ENCODE data around the gene KRT80. TPM values are rescaled to one million over a fixed set of nuclear protein-coding genes. Genes with fewer than 3 reads are reported as not detected.

KRT80 gene
- total RNA-seq, 1 donor from 2014 or later, result not detected

DNA sequence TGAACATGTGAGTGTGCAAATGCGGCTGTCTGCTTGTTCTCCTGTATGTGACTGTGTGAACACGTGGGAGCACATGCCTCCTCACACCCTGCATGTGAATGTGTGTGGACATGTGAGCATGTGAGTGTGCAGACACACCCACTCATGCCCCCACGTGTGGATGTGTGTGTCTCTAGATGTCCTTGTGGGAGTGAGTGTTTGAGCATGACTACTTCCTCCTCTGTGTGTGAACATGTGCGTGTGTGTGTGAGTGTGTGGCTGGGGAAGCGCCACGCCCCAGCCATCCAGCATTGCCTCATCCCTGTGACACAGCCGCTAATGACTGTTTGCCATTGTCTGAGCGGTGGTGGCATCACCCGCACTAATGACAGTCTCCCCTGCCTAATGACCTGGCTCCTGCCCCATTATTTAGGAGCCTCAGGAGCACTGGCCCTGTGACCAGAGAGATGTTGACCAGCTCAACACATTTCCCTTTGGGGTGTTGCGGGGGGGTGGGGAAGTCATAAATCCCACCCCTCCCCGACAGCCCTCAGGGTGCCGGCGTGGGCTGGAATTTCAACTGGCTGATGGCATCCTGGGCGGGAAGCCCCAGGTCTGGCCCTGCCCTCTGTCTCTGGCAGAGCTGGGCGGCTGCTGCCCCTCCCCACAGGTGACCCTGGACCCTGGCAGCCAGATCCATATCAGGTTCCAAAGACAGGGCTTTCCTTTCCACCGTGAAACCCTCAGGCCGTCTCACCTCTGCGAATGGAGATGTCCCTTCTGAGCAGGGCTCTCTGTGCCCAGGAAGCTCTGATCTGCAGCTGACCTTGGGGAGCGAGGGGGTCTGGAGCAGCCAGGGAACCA, 11.5 kb upstream of the KRT80 start:
- intact Hi-C loops (cut with DNase I), result no loop called here
- DNase-seq (ENCODE audit: missing footprints) (no peak), ATAC-seq (peak; percentile 26)

DNA sequence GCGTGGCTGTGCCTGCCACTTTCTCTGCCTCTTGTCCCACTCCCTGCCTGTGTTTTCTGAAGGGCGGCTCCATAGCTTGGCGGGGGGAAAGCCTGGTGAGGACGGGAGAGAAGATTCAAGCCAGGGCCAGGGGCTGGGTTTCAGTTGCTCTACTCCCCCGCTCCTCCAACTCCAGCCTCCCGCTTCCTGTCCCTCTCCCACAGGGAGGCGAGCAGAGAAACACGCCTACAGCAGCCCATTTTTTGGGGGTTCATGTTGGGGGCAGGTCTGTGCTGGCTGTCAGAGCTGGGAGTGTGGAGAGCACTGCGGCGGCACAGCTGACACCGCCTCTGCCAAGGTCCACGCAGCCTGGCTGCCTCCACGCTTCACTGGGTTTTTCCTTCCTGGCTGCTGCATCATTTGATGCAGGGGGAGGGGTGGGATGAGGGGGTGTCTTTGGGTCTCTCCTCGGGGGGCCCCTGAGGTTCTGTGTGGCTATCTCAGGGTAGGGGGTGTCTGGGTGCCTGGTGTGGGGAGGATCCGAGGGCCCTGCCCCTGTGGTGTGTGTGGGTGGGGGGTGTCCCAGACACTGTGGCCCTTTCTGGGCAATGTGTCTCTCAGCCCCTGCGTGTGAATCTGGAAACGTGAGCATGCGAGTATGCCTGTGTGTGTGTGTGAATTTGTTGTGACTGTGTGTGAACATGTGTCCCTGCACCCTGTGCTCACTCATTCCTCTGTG, 10.7 kb upstream of the KRT80 start:
- DNase-seq (ENCODE audit: missing footprints) (no peak), ATAC-seq (no peak)
- intact Hi-C loops (cut with DNase I), result no loop called here

DNA sequence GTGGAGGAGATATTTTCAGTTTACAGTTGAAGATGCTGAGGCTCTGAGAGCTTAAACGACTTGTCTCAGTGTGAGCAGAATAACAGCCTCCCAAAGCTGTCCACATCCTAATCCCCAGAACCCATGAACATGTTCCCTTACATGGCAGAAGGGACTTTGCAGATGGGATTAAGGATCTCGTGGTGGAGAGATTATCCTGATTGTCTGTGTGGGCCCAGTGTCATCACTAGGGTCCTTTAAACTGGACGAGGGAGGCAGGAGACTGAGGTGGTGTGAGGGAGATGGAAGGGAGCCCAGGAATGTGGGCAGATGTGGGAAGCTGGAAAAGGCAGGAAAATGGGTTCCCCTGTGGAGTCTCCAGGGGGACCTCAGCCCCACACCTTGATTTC, 9.6 kb upstream of the KRT80 start:
- ATAC-seq, result no peak
- intact Hi-C loops (cut with DNase I), result no loop called here
- no peak for DNase-seq (ENCODE audit: missing footprints)

DNA sequence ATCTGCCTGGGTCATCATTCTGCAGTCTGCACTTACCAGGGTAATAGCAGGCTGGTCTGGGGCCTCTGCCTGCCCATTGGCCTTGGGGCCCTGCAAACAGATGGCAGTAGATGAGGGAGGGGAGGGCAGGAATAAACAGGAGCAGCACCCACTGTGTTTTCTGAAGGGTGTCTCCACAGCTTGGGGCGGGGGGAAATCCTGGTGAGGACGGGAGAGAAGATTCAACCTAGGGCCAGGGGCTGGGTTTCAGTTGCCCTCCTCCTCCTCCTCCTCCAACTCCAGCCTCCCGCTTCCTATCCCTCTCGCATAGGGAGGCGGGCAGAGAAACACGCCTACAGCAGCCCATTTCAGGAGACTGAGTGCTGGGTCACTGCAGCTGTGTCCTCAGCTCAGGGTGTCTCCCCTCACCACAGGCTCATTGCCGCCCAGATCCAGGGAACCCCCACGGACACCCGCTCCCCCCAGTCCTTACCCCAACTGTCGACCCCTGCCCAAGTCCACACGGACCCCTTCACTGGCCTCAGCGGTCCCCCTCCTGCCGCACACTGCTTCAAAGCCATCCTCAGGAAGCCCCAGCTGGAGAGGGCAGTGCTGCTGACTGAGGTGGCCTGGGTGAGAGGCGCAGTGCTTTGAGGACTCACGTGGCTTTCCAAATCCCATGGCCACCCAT, 9.1 kb upstream of the KRT80 start:
- DNase-seq (ENCODE audit: missing footprints) (no peak), ATAC-seq (no peak)
- intact Hi-C loops (cut with DNase I), result no loop called here

DNA sequence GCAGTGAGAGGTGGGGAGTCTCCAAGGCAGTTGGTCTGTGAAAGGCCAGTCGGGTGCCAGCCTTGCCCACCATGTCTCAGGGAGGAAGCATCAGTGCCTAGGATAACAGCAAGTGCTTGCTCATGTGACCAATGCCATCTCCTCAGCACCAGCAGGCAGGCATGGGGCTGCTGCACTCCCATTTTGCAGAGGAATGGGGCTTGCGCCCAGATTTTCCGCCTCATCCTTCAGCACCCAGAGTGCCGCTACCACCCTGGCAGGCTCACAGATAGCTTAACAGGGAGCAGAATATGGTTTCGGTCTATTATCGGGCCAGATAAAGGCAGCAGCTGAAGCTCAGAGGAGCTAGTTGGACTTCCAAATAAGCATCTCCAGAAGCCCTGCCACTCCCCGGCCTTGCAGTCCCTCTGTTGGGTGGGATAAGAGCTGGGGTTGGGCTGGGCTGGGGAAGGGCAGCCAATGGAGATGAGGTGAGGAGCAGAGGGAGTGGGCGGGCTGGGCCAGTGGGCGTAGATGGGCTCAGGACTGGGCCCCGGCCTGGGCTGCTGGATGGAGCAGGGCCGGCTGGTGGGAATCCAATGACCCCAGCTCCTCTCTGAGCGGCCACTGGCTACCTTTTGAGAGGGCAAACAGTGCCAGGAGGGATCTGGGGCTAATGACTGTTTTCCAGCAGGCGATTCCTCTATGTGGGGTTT, 8.4 kb upstream of the KRT80 start:
- ATAC-seq (no peak), DNase-seq (ENCODE audit: missing footprints) (no peak)
- intact Hi-C loops (cut with DNase I), result no loop called here

DNA sequence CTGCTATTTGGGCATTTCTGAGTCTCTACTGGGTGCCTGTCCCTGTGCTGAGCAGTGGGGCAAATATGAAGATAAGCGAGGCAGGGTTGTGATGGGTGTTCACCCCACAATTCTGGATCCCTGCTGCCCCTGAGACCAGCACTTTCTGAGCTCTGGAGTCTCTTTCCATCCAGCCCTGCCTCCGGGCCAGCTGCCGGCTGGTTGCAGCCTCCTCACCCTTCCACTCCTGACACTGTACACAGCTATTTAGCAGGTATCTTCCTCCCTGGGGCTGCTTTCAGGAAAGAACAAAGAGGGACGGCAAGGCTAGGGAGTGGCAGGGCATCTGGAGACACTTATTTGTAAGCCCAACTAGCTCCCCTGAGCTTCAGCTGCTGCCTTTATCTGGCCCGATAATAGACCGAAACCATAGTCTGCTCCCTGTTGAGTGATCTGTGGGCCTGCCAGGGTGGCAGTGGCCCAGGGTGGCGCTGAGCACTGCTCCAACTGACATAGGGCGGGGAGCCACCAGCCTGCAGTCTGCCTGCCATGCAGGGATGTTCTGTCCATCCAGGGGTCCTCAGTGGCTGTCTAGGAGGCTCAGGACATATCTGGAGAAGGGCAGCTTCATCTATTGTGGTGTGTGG, 7.6 kb upstream of the KRT80 start:
- ATAC-seq (peak; percentile 79), DNase-seq (ENCODE audit: missing footprints) (no peak)
- intact Hi-C loops (cut with DNase I), result no loop called here

DNA sequence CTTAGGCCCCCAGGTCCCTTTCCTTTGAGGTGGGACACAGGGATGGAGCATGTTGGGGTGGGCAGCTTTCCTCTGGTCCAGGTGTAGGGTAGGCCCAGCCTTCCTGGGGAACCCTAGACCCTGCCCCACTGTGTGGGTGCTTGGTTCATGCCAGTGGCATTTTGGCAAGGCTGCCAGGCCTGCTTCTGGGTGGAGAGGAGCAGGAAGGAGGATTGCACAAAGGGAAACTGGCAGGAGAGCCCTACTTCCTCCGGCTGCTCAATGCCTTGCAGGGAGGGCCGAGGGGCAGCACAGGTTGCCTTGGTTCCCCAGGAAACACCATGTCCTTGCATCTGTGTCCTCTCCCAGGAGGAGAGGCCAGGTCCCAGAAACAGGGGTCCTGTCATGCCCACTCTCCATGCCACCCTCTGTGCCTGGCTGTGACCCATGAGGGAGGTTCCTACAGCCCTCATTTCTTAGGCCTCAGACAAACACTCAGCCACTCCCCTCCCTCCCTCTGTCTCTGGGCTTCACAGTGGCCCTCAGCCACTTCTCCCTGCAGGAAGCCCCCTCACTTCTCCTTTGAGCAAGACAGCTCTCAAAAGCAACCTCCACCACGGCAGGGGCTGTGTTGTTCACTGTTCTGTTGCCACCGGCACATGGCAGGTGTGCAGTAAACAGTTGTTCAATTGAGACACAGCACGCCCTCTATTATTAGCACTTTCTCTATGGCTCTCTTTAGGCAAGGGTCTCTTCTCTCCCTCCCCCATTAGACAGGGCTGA, 6.8 kb upstream of the KRT80 start:
- ATAC-seq, result peak; percentile 17

DNA sequence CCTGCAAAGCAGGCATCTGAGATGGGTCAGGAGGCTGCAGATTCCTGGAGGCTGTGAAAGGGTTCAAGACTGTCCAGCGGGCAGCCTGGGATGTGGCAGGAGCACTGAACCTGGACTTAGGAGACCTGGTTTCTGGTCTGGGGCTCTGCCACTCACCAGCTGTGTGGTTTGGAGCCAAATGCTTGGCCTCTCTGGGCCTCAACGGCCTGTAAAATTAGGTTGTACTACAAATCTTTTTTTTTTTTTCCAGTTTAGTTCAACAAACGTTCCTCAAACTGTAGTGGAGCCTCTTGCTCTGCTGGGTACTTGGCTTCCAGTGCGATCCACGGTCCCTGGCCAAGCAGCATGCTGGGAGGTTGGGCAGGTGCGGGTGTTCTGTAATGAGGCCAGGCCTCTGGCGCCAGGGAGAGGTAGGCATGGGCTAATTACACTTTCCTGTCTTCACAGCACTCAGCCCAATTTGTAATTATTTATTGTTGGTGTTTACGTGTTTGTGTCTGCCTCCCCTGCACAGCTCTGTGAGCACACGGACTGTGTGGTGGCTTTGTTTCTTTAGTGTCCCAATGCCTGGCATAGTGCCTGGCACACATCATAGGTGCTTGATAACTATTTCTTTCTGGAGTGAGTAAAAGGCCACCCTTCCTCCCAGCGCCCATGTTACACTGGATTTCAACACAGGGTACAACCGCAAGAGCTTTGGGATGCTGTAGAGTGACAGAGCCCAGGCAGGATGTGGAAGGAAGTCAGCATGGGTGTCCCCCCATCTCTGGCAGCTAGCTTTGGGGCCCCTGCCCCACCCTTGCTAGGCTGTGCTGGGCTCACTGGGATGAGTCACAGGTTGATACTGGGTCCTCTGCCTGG, 5.8 kb upstream of the KRT80 start:
- DNase-seq (ENCODE audit: missing footprints) (peak; percentile 81), ATAC-seq (peak; percentile 62)
- intact Hi-C loops (cut with DNase I), result no loop called here

More for the DNA sequence above, 6.8 kb upstream of the KRT80 start:
- no peak for DNase-seq (ENCODE audit: missing footprints)
- intact Hi-C loops (cut with DNase I), result no loop called here

DNA sequence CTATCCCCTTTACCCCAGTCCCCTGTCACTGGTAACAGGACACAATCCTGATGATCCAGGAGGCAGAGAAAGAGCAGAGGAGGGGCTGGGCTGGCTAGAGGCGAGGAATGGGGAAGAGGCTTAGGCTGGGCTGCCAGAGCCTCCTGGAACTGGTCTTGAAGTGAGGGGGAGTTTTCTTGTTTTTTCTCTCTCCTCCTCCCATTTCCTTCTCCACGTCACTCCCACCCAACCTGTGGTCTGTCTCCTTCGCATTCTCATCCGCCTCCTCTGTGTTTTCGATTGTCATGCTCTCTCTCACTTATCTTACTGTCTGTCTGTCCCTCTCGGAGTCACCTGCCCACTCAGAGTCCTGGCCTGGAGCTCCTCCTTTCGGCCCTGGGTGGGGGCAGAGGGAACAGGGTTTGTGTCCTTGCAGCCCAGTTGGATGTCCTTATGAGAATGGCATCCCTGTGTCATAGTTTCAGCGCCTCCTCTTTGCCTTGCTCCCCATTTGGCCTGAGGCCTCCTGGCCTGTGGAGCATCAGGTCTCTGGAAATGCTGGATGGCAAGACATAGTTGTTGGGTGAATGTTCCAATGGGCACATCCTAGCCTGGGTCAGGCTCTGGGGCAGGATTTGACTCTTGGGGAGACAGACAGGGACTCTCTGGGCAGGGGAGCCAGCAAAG, 3.4 kb upstream of the KRT80 start:
- ATAC-seq (no peak), DNase-seq (ENCODE audit: missing footprints) (no peak)
- intact Hi-C loops (cut with DNase I), result no loop called here

DNA sequence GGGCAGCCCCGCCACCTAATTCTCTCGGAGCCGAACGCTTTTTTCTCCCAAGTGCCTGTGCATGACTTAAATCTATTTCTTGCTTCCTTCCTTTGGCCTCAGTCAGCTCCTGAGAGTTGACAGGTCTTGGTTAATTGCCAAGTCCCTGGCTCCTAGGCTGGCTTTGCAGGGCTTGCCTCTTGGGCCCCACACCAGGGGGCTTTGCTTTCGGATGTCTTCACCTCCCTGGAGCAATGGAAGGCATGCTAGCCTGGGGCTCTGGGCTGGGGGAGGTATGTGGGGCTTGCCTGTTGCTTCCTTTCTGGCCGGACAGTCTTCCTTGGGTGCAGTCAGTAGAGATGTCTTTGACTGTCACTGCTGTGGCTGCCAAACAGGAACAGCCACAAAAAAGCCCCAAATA, 2.2 kb upstream of the KRT80 start:
- intact Hi-C loops (cut with DNase I), result no loop called here
- ATAC-seq, result no peak
- DNase-seq (ENCODE audit: missing footprints), result no peak

DNA sequence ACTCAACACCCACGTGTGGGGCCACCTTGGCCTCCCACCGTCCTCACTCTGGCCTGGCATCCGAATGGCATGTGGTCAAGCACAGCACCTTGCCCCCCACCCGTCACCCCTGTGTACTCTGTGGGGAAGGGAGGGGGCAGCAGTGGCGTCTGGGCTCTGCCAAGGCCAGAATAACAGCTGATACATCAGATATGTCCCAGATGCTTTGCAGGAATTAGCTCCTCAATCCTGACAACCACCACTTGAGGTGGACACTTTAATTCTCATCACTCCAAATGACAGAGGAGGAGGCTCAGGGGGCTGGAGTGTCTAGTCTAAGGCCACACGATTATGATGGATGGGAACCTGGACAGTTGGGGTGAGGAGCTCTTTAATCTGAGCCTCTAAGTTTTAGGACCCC, 1.7 kb upstream of the KRT80 start:
- DNase-seq (ENCODE audit: missing footprints) (no peak), ATAC-seq (no peak)
- intact Hi-C loops (cut with DNase I), result no loop called here

DNA sequence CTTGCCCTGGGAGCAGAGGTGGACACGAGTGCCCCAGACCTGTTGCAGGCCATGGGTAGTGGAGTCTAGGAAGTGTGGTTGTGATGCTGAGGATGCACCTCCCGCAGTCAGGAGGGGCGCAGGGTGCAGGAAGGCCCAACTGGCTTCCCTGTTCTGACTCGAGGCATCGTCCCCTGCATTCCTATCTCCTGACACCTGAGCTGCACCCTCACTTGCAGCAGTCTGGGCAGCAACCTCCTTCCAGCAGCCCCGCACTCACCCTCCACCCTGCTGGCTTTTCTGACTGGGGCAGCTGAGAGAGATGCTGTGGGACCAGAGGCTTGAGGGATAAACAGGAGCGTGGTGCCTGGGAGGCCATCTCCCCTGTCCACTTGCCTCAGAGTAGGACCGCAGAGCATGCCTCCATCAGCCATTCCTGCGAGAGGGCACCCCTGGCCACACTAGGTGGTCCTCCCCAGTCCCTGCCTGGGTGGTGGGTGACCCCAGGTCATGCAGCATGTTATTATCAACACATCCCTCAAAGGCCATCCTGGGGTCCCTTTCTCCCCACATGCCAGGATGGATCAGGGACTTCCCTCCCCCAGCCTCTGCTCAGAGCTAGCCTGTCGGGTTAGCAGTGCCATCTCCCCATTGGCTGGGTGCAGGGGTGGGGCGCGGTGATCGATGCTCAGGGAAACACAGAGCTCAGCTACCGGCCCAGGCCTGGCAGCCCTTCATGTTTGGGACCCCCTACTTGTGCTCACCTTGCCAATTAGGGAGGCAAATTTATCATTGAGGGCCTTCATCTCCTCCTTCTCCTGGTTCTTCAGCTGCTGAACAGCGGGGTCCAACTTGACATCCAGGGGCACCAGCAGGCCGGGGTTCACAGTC, 719 bp downstream of the KRT80 start:
- DNase-seq (ENCODE audit: missing footprints) (no peak), ATAC-seq (no peak)
- intact Hi-C loops (cut with DNase I), result no loop called here

DNA sequence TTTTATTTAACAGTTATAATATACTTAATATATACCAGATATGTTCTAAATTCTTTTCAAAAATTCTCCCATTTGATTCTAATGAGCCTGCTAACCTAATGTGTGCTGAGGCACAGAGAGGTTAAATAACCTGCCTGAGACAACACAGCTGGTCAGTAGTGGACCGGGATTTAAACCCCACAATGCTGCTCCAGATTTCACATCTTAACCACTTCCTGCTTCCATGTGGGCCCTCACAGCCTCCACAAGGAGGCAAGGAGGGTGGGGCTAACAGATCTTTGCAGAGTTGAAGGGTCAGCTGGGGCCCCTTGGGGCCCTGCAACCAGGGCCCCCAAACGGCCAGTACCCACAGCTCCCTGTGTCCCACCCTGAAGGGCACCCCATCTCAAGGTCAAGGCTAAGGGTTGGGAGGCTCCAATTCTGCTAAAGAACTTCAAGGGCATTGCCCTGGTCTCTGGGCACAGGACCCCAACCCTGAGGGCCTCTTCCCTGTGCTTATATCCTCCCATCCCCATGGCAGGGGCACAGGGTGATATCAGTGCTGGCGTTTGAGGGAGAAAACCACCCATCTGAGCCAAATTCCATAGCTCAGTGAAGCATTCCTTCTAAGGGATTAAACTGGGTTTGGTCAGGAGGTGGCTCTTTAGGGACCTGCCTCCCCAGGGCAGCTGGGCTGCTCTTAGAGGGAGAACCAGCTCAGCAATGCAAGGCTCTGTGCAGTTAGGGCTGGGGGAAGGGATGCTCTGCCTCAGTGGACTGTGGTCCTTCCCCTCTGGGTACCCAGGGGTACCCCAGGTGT, 2.2 kb downstream of the KRT80 start:
- no peak for DNase-seq (ENCODE audit: missing footprints)
- no peak for ATAC-seq
- intact Hi-C loops (cut with DNase I), result no loop called here

DNA sequence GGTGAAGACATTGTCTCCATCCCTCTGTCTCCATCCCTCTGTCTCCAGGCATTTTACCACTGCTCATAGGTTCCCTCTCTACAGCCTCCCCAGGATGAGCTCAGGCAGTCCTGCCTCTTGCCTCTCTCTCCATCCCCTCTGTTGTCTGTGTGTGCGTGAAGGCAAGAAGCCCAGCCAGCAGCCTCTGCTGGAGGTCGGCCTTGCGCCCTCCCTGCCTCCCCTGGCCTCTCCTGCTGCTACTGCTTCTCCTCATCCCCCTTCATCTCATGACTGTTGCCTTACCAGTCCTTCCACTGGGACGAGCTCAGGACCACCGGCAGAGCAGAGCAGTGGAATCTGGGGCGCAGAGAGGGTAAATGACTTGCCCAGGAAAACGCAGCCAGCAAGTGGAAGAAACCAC, 3.2 kb downstream of the KRT80 start:
- intact Hi-C loops (cut with DNase I), result no loop called here
- DNase-seq (ENCODE audit: missing footprints) (no peak), ATAC-seq (no peak)

DNA sequence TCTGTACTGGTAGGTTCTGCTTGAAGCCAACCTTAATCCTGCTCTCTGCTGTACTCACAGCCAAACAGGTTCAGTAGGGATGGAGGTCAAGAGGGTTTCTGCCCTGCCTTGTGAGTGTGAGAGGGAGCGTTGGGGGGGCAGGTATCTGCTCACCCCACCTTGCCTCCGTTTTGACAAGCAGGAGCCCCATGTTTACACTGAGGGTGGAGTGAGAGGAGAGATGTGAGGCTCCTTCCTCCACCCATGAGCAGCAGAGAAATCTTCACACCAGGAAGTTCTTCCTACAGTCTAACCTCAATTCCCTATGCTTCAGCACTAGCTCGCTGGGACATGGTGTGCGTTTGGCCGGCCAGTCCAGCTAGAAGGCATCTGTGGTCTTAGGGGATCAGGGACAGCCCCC, 4.2 kb downstream of the KRT80 start:
- intact Hi-C loops (cut with DNase I), result no loop called here
- DNase-seq (ENCODE audit: missing footprints) (no peak), ATAC-seq (no peak)
